ENCODE data around the gene CLTB. TPM values are rescaled to one million over a fixed set of nuclear protein-coding genes. Genes with fewer than 3 reads are reported as not detected.
A peak's percentile ranks its signal among the peaks of the same experiment; 100 is the strongest.
"Not testable (repeated sequence)": the region's sequence is repeated elsewhere in the genome, so short reads cannot be mapped to it uniquely, and the experiment has no call there.

The CLTB gene, protein sequence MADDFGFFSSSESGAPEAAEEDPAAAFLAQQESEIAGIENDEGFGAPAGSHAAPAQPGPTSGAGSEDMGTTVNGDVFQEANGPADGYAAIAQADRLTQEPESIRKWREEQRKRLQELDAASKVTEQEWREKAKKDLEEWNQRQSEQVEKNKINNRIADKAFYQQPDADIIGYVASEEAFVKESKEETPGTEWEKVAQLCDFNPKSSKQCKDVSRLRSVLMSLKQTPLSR
- total RNA-seq = 135 and 136 TPM in 2 replicates

DNA sequence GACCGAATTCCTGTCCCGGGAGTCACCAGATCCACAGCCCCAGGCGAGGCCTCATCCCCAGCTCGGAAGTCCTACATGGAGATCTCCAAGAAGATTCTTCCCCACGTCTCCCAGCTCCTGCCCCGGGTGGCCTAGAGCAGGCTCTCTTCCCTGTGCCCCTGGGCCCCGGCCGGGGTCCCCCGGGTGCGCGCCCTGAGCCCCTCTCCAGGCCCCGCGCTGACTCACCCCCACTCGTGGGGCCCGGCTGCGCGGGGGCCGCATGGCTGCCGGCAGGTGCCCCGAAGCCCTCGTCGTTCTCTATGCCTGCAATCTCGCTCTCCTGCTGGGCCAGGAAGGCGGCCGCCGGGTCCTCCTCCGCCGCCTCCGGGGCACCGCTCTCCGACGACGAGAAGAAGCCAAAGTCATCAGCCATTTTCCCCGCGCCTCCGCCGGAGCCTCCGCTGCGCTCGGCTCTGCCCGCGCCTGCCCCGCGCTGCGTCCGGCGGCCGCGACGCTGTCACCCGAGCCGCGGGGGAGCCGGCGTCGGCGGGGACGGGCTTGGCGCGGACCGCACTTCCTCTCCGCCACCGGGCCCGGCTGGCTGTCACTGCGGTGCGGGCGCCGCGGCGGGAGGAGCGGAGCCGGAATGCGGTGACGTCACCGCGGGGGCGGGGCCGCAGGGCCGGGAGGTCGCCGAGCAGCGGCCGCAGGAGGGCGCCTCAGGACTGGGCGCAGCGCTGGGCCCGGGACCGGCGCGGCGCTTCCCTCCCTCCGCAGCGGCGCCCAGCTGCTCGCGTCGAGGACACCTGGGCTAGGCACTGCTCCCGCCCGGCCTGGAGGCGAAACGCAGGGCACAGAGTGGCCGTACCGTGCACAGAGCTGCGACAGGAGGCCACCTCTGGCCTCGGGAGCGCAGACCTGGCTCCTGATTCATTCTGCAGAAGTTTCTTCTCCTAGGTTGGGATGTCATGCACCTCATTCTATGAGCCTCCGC is at the start of gene CLTB:
Gene CLTB, minus strand, starts transcription at position 588 of the 973 bp plus-strand sequence. Its CDS starts 176 bp downstream, at position 412.
- DNase-seq (ENCODE audit: low read depth, low spot score) = peak; percentile 33

DNA sequence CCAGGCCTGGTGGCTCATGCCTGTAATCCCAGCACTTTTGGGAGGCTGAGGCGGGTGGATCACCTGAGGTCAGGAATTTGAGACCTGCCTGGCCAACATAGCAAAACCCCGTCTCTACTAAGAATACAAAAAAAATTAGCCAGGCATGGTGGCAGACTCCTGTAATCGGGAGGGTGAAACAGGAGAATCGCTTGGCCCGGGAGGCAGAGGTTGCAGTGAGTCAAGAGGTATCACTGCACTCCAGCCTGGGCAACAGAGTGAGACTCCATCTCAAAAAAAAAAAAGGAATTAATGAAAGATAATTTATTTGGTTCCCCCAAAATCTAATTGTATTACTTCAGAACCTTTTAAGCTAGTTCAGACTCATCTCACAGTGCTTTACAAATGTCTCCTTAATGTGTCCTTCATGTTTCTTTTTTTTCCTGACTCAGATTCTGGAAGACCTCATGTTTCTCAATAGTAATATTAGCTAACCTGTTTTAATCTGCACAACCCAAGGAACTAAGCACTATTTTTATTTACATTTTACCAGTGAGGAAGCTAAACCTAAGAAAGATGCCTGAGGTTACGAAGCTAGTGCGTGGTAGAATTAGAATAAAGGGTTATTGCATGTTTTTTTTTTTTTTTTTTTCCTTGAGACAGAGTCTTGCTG is 46.9 kb upstream of the CLTB start:
- DNase-seq (ENCODE audit: low read depth, low spot score) = no peak

DNA sequence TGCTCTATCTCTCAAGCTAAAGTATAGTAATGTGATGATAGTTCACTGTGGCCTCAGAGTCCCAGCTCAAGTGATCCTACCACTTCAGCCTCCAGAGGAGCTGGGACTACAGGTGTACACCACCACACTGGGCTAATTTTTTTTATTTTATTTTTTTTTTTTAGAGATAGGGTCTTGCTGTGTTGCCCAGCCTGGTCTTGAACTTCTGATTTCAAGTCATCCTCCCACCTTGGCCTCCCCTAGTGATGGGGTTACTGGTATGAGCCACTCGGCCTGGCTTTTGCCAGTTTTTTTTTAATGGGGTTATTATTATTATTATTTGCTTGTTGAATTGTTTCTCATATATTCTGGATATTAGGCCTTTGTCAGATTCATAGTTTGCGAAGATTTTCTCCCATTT is 45.0 kb upstream of the CLTB start:
- DNase-seq (ENCODE audit: low read depth, low spot score) = no peak

DNA sequence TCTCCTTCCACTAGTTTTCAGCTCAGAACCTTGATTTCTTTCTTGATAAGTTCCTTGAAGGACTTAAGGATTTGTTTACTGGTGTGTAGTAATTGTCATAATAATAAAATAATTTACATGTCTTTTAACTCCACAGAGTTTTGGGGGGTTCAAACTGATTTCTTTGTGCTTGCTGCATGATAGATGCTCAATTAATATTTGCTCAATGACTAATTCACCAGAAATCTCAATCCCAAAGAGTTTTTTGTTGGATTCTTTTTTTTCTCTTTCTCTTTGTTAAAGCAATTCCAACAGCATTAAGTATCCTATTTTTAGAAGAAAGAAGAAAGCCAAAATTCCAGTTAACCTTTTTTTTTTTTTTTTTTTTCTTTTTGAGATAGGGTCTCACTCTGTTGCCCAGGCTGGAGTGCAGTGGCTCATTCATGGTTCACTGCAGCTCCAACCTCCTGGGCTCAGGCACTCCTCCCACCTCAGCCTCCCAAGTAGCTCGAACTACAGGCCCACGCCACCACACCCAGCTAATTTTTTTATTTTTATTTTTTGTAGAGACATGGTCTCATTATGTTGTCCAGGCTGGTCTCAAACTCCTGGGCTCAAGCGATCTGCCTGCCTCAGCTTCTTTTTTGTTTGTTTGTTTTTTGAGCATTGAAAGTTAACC is 42.7 kb upstream of the CLTB start:
- no peak for DNase-seq (ENCODE audit: low read depth, low spot score)

DNA sequence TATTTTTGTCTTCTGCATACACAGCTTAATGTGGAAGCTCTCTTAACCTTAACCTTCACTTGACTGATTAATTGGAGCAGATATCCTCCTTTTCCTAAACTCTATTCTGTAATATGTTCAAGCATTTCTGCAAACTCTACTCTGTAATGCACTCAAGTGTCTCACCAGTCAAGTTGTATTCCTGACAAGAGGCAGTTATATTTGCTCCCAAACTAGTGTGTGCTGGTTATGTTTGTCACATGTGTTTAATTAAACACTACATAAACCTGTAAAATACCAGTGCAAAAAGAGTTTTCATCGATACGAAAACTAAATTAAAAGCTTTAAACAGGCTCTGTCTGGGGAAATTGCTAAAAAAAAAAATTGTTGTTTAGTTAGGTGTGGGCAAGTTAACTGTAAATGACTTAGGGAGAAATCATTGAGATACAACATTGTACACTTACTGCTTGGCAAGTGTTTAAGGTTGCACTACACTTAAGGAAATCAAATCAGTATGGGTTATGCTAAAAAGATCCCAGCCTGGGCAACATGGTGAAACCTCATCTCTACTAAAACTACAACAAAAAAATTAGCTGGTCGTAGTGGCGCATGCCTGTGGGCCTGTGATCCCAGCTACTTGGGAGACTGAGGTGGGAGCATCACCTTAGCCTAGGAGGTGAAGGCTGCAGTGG is 38.5 kb upstream of the CLTB start:
- no peak for DNase-seq (ENCODE audit: low read depth, low spot score)

DNA sequence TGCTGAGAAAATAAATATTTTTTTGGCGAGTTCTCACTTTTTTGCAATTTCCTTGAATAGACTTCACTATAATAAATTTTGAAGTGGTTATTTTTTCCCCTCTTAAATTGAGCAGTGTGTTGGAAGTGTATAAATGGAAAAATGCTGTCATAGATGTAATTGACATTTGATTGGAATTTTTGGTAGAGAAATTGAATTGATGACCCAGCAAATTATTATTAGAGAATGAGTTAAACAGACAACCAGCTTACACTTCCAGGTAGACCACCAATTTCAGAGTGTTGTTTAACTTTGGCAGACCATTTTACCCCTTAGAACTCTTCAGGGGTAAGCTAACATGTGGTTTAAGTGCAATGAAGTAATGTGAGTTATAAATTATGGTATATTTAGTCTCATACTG is 33.7 kb upstream of the CLTB start:
- DNase-seq (ENCODE audit: low read depth, low spot score) = no peak

DNA sequence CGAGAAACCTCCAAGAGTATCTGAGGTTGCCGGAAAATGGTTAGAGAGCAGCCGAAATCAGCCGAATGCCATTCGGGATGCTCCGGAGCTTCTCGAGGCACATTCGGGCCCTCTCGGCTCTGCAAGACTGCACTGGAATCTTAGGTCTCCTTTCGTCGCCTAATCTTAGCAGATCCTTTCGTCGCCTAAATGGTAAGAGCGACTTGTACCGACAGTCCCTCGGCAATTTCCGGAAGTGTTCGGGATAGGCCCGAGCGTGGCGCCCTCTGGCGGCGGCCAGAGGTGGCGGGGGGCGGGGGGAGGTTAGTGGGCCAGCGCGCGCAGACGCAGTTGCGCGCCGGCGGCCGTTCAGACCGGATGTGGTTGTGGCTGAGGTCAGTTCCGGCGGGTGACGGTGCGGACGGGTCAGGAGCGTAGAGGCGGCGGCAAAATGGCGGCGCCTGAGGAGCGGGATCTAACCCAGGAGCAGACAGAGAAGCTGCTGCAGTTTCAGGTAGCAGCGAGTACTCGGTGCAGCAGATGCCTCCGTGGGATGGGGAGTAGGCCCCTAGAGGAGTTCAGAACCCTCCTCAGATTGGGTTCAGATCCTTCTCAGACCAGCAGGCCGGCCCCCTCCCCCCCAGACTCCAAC is 31.8 kb upstream of the CLTB start, which contains the start of gene FAF2:
Gene FAF2, plus strand, starts transcription at position 408 of the 631 bp plus-strand sequence. Its CDS starts 23 bp downstream, at position 431.
- DNase-seq (ENCODE audit: low read depth, low spot score) = peak; percentile 95

DNA sequence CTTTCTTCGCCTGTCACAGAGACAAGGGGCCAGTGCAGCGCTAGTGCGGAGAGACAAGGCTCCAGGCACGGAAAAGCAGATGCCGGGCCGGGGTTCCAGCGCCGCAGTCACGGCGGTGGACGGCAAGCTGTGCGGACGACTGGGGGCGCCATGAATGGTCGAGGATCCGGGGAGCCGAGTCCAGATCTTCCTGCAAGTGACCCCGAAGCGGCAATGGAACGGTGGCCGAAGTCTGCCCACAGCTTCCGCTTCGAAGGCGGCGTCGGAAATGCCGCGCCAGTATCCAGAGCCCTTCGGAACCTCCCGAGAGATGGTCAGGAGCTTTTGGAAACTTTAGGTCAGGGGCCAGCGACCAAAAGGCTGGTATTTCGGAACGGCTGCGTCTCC is 31.2 kb upstream of the CLTB start:
- no peak for DNase-seq (ENCODE audit: low read depth, low spot score)

DNA sequence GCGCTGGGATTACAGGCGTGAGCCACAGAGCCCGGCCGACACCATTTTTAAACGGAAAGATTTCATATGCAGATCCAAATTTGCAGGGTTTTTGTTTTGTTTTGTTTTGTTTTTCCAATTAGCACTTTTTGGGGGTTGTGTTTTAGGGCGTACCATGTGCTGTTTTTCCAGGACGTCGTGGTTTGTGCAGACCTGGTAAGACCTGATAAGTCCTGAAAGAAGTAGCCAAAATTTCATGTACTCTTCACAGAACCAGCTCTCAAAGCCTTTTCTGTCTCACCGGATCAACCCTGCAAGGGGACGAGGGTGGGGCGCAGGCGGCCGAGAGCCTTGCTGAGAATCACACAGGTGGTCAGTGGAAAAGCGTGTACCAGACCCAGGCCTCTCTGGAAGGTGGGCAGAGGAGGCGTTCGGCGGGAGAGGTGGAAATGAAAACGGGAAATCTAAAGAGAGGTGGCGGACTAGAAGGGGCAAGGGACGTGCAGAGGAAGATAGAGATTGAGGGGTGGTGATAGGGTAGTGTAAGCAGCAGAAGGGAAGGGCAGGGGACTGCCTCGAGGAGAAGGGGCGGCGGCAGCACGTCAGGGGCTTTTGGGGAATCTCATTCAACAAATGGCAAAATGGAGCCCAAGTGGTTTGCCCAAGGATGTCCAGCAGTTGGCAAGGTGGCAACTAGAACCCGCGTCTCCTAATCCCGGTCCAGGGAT is 30.7 kb upstream of the CLTB start:
- no peak for DNase-seq (ENCODE audit: low read depth, low spot score)

DNA sequence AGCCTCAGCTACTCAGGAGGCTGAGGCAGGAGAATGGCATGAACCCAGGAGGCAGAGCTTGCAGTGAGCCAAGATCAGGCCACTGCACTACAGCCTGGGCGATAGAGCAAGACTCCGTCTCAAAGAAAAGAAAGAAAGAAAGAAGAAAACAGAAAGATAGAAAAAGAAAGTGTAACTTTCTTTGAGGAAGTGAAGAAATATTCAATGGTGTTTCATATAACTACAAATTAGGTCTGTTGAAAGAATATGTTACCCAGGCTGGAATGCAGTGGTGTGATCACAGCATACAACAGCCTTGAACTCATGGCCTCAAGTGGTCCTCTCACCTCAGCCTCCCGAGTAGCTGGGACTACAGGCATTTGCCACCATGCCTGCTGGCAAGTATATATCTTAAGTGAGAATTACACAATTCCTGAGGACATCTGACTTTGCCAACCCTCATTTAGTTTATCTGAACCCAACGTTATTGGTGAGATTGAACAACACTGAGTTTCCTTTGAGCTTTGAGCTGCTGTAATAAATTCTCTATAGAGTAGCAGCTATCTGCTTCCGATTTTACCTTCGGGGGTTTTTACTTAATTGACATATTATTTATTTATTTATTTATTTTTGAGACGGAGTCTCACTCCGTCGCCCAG is 29.8 kb upstream of the CLTB start:
- DNase-seq (ENCODE audit: low read depth, low spot score) = no peak

DNA sequence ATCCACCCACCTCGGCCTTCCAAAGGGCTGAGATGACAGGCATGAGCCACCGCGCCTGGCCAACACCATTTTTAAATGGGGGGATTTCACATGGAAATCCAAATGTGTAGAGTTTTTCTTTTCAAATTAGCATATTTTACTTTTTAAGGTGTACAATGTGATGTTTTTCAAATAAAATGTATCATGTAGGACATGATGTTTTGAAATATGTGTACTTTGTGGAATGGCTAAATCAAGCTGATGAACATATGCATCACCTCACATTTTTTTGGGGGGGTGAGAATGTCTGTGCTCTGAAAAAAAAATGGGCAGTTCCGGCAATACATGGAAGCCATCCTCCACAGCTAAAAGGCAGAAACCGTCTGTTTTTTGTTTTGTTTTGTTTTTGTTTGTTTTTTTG is 28.4 kb upstream of the CLTB start:
- DNase-seq (ENCODE audit: low read depth, low spot score) = no peak

DNA sequence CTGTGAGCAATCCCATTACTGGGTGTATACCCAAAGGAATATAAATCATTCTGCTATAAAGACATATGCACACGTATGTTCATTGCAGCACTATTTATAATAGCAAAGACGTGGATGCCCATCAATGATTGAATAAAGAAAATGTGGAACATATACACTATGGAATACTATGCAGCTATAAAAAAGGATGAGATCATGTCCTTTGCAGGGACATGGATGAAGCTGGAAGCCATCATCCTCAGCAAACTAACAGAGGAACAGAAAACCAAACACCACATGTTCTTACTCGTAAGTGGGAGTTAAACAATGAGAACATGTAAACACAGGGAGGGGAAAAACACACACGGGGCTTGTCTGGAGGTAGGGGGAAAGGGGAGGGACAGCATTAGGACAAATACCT is 26.6 kb upstream of the CLTB start:
- not testable (repeated sequence) for DNase-seq (ENCODE audit: low read depth, low spot score)

DNA sequence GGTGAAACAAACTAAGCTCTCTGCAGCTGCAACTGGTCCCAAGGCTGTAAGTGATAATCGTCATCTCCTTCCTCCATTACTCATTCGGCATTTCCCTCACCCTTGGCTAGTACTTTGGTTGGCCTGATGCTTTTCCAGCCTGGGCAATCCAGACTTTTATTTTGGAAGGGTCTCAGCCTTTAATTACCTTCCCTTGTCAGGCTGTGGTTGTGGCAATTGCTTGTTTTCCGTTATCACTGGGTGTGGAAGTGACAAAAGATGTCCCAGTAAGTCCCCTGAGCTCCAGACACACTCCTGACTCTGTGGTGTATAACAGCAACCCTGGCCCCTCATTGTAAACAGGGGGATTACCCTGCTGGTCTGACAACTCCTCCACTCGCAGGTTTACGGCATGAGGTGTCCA is 25.6 kb upstream of the CLTB start:
- peak; percentile 83 for DNase-seq (ENCODE audit: low read depth, low spot score)

DNA sequence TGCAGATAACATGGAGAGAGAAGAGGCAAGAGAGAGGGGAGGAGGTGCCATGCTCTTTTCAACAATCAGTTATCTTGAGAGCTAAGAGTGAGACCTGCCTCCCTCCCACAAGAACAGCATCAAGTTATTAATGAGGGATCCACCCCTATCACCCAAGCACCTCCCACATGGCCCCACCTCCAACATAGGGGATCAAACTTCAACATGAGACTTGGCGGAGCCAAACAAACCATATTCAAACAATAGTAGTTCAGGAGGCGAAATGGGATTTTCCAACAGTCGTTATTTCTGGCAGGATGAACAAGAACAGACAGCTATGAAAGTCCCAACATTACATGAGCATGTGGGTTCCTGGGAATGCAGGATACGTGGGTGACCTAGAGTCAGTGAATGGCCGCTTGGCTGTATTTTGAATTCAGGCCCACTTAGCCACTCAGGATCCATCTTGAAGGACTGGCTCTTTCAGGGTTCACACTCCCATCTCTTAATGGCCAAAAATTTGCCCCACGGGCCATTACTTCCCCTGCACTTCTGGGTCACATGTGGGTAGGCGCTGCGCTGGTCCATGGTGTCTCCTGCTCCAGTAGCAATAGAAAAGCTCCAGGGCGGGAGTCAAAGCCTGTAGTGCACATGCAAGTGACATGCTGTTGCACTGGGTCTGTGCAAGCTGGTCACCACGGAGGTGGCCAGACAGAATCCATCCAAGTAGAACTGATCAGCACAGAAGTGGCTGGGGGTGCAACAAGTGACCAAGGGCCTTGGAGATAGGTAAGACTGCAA is 24.8 kb upstream of the CLTB start:
- no peak for DNase-seq (ENCODE audit: low read depth, low spot score)

DNA sequence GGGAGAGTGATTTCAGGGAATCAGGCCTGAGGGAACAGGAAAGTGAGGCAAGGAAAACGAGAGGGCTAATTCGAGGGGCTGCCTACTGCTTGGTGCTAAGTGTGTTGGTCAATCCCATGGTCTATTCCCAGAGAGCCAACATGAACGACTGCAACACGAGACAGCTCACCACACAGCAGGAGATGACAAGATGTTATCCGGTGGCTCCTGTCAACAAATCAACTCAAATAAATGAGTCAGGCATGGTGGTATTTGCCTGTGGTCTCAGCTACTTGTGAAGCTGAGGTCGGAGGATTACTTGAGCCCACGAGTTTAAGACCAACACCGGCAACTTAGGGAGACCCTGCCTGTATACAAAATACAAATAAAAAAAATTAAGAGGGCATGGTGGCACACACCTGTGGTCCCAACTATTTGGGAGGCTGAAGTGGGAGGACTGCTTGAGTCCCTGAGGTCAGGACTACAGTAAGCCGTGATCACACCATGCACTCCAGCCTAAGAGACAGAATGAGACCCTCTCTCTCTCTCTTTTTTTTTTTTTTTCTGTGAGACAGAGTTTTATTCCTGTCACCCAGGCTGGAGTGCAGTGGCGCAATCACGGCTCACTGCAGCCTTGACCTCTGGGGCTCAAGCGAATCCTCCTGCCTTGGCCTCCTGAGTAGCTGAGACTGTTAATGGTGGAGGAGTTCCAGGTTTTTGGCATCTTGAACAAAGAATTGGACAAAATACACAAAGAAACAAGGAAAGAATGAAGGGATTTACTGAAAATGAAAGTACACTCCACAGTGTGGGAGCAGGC is 22.8 kb upstream of the CLTB start:
- DNase-seq (ENCODE audit: low read depth, low spot score) = no peak

DNA sequence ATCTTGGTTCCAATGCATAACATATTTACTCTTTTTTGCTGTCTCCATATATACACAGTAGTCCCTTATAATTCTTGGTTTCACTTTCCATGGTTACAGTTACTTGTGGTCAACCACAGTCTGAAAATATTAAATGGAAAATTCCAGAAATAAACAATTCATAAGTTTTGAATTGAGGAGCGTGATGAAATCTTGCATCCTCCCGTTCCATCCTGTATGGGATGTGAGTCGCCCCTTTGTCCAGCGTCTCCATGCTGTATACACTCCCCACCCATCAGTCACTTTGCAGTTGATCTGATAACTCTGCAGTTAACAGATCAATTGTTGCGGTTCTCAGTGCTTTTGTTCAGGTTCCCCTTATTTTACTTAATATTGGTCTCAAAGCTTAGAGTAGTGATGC is 20.3 kb upstream of the CLTB start:
- DNase-seq (ENCODE audit: low read depth, low spot score) = no peak

DNA sequence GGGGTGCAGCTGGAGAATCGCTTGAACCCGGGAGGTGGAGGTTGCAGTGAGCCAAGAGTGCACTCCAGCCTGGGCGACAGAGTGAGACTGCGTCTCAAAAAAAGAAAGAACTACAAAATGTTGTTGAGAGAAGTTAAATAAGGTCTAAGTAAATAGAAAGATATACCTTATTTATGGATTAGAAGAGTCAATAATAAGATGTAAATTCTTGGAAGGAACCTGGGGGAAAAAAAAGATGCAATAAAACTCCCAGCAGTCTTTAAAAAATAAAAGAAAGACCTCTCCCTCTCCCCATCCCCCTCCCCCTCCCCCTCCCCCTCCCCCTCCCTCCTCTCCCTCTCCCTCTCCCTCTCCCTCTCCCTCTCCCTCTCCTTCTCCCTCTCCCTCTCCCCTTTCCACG is 16.4 kb upstream of the CLTB start:
- no peak for DNase-seq (ENCODE audit: low read depth, low spot score)

DNA sequence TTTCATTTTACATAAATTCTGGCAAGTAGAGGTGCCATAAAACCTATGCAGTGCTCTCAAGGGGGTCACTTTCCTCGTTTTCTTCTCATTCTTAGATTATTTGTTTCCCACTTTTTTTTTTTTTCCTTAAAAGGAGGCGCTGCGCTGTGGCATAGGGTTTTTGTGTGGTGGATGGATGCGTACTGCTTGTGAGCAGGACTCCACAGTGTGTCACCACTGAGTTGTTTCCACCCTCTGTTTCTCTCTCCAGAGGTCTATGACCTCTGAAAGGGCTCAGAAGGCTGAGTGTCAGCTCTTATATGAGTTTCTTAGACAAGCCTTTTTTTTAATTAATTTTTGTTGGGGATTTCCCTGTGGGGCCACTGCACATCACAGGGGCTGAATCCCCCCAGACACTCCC is 13.6 kb upstream of the CLTB start:
- DNase-seq (ENCODE audit: low read depth, low spot score) = no peak
